DMS153 treated with DMSO at 0.1 percent for 48 hours (cell line): ENCODE data around the gene TNK2.

Experiments
- DNase-seq: peaks from one replicate; lab custom pipeline; 2025; ENCODE audit not compliant: unreplicated experiment; lab: John Stamatoyannopoulos, UW

Gene TNK2

GRCh38 chr3:195900436-195901355, 7.7 kb downstream of the TNK2 start:
- no peak for DNase-seq

DNA sequence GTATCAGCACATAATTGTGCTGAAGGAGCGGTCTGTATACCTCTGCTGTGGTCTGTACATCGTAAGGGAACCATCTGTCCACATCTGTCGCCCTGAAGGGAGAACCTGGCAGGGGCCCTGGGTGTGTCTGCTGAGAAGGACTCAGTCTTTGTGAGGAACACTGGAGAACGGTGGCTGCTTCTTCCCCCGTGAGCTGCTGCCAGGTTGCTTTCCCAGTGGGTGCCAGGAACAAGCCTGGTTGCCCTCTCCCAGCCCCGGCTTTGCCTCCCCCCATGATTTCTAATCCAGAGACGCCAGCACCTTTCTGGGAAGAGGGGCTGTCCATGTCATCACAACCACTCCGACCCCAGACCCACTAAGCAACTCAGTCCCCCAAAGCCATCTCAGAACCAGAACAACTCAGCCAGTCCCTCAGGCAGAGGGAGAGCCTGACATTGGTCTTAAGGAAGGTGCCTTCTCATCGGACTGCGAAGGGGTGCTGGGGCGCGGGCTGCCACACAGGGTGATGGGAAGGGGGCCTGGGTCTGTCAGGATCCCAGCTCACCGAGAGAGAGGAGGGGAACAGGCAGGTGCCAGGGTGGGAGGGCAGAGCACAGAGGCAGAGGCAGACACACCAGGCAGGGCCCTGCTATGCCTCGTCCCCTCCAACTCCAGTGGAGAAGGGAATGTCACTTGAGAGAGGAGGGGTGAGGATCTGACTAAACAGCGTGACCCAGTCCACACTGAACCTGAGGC, 8.5 kb downstream of the TNK2 start:
- no peak for DNase-seq

- no peak for DNase-seq
Observed at GRCh38 chr3:195897853-195898415, 10.4 kb downstream of the TNK2 start.

GRCh38 chr3:195897081-195897852, 11.1 kb downstream of the TNK2 start:
- DNase-seq: no peak

DNA sequence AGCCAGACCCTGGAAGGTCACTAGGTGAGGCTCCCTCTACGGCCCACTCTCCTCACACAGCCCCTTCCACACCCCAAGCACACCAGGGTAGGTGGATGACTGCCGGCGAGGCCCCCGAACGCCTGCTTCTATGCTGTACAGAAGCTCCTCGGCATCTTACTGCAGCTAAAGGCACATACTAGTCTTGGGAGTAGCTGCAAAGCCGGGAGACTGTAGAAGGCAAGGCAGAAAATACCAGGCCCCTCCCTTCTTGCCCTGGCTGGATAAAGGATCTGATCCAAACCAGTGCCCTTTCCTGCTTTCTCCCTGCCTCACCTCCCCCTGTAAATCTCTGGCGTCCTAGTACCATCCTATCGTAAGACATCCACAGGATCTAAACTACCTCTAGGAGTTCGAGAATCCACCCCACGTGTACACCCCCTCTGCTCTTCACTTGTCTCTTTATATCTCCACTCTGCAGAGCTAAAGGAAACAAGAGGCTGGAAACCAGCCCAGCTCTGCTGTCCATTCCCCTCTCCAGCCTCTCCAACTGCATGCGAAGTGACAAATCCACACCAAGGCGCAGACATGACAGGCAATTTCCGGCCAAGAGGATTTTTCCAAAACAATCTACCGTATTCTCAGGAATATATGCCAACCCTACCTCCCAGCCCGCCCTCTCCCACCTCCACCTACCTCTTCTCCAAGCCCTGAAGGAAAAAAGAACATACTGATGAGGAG, 11.8 kb downstream of the TNK2 start:
- DNase-seq: peak; percentile 18

DNA sequence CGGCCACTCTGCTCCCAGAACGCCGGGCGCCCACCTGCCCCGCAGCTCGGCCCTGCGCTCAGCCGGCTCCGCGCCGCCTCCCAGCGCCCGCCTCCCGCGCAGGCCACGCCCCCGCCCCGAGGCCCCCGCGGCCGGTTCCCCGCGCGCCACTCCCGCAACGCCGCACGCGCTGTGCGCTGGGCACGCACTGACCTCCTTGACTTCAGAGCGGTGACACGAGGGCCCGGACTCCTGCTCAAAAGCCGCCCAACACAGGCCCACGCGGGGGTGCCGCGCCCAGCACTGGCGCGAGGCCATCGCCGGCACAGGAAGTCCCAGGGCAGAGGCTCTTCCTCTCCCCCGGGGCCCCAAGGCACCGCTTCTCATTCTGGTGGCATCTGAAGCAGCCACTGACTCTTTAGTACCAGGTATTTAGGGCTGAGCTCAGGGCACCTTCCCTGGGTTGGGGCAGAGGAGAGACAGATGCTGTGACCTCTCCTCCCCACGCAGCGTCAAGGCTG, 12.4 kb downstream of the TNK2 start:
- DNase-seq: no peak

DNA sequence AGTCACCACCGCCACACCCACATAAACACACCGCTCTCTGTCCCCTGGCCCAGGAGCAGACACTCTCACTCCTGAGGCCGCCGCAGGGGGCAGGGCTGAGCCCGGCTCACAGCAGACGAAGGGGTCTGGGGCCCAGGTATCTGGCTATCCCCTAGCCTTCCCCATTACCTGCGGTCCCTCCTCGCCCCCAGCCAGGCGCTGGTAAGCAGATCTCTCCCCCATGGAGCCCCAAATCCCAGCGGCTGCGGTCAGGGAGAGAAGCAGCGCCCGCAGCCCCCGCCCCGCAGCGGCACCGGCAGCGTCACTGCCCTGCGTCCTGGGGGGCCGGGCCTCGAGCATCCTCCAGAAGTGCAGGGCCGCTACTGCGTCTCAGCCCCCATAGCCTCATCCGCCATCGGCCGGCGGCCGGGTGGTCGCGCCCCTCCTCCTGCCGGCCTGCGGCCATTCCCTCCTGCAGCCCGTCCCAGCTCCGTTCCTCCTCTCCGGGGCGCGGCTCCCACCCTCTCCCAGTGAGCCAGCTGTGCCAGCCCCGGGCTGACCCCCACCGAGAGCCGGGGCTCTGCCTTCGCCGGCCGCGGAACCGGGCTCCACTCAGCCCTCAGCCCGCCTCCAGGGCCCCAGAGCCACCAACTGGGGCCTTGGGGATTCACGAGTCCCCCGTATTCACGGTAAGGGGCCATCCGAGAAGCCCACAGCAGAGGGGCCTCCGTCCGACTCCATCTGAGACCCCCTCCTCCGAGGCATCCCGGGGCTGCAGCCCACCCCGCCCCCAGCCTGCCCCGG, 13.1 kb downstream of the TNK2 start:
- DNase-seq: peak; percentile 59

- no peak for DNase-seq
Observed at GRCh38 chr3:195893916-195894465, 14.4 kb downstream of the TNK2 start.

GRCh38 chr3:195893516-195893915, 14.8 kb downstream of the TNK2 start:
- DNase-seq: no peak

DNA sequence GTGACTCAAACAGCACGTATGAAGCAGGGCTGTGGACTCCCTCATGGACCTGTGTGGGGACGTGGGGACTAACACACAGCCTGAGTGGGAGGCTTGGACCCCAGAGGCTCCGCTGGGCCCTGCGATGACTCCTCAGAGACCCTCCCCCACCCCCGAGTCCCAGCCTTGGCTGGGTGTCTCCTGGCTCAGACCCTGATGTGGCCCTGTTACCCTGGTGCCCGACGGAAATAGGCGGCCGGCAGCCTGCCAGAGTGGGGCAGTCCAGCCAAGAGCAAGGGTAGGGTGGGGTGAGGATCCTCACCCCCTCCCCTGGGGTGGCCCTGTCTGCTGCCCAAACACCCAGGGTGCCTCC, 15.3 kb downstream of the TNK2 start:
- no peak for DNase-seq

DNA sequence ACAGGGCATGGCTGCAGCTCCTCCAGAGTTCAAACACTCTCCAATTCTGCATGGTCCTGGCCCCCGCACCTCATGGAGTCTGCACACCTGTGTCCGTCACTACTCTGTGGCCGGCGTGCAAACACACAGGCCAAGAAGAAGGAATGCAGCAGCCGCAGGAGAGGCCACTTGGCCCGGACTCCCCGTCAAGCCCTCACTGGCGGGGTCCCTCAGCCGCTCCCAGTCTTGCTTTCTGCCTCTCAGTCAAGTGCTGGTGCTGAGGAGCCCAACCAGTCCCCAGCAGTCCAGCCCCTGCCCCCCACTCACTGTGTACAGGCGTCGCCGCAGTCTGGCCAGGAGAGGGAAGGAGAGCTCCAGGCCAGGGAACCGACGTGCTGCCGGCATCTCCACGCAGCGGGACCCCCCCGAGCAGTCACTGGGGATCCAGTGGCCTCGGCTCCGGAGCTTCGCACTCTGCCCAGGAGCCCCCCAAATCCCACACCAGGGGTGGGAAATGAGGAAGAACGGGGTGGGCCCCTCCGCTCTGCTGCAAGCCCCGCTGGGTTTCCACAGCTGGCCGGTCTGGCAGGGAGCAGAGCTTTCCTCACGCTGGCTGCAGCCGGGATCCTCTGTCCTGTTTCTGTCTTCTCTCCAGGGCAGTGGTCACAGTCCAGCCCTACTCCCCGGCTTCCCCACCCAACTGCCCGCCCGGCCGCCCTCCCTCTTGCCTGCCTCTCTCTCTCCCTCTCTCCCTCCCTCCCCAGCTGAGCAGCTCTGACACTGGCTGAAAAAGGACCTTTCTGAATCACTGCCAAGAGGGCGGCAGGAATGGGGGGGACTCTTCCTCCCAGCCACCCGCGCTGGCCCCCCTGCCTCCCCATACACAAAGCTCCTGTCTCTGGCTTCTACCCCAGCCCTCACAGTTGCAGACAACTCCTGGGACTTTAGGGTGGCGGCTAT, 16.0 kb downstream of the TNK2 start:
- no peak for DNase-seq

DNA sequence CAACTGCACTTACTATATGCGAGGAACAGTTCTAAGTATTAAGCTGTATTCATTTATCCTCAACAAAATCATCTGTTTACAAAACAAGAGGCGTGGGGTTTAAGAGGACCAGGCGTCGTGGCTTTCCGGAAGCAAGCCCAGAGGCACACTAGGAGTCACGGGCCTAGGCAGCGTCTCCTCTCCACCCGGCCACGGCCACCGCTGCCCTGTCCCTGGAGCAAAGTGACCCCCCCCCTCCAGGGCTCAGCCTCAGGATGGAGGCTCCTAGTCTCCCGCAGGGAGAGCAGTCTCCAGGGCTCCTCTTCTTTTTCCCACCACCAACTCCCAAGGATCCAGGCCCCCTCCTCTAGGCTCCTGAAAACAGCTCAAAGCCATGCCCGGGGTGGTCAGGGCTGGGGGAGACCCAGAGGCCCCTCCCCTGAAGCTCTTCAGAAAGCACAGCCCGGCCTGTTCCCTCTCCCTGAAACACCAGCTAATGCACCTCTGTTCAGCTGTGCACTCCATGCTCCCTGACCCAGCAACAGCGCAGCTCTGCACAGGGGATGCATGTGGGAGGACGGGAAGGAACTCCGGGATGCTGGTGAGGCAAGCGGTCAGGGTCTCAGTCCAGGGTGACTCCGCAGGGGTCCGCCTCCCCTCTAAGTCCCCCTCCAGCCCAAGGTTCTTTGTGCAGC, 16.8 kb downstream of the TNK2 start:
- DNase-seq: no peak

DNA sequence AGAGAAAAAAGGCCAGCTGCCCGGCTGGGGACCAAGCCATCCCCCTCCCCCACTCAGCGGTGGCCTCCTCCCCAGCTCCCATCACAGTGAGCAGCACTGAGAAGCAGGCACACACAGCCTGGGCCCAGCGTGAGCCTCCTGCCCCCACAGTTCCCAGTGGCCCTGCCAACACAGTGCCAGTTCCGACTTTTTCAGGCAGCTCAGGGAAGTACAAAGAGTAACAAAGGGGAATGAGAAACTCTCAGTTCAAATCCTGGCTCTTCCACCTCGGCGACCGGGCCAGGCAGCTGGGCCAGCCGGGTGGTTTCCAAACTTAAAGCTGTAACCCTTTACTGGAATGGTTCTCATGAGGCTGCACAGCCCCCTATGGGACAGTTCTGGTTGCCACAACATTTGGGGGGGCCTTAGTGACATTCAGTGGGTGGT, 18.5 kb downstream of the TNK2 start:
- DNase-seq: no peak

DNA sequence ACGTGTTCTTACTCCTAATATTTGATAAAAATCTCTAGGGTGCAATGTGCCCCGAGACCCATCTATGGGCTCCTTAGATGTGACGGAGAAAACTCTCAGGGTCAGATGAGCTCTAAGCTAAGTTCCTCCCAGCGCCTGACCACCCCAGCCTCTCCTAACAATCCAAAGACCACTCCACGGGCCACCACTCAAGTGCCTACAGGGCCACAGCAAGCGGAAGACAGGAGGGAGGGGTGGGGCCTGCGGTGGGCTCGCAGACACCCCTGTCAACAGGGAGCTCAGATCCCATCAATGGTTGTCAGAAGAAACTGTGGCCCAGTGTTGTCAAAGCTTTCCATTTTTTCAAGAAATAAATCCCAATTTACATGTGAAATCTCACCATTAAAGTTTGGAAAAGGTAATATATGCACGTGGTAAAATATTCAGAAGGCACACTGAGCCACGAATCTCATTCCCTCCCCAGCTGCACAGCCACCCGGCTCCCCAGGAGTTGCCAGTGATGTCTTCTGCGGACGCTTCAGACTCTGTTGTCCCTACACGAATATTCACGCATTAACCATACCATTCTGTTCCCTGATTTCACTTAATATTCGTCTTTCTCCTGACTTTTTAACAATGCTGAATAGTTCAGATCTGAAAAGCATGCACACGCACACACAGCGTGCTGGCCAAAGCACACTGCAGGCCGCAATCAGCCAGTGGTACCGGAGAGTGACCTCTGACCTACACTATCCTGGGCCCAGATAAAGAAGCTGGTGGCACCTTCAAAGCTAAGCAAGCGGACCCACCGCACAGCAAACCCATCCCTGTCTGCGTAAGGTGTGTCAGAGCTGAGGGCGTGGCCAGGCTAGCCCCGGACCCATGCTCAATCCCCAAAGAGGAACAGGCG, 19.1 kb downstream of the TNK2 start:
- no peak for DNase-seq

DNA sequence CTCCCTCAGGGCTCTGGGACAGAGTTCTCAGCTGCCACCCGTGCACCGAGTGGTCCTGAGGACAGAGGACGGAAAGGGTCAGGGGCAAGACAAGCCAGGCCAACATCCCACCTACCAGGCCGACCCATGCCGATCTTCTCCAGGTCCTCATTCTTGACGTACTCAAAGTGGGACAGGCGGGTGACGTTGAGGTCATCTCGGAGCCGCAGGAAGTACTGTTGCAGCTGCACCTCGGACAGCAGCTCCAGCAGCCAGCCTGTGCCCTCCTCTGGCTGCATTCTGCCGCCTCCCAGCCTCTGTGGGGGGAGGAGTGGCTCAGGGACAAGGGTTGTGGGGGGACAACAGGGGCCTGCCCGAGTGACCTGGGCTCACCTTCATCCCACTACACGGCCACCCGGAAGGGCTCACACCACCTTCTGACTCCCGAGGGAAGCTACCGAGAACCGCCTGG, 20.0 kb downstream of the TNK2 start:
- DNase-seq: no peak

DNA sequence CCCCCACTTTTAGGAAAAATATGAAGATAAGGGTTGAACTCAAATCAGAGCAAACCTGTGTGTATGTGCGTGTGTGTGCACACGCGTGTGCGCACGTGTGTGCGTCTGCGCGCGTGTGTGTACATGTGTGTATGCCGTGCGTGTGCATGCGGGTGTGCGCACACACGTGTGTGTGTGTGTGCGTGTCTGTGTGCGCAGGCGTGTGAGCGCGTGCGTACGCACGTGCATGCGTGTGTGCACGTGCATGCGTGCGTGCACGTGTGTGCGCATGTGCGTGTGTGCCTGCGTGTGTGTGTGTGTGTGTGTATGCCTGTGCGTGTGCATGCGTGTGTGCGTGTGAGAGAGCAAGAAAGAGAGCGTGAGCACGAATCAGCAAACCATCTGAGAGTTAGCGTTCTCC, 20.7 kb downstream of the TNK2 start:
- no peak for DNase-seq
